KOPT-K1 (cell line): ENCODE results near the gene PFKP.

ENCODE experiments used
- H3K27ac ChIP-seq: fragments of 200-600 bp; sonication (generic); 2 replicates; pipeline ENCODE4 v1.5.1; 2016; ENCODE audit warnings: antibody characterized with exemption, mild to moderate bottlenecking, low read depth, low read length; ENCODE audit not compliant: poor library complexity, severe bottlenecking
- H3K36me3 ChIP-seq: fragments of 200-600 bp; sonication (generic); 2 replicates; pipeline ENCODE4 v1.5.1; 2017; ENCODE audit warnings: antibody characterized with exemption, mild to moderate bottlenecking, low read length, moderate library complexity; ENCODE audit not compliant: insufficient read depth
- H3K9me3 ChIP-seq: fragments of 200-600 bp; sonication (generic); 2 replicates; pipeline ENCODE4 v1.5.1; 2017; ENCODE audit warnings: antibody characterized with exemption, low read length, mild to moderate bottlenecking; ENCODE audit not compliant: insufficient read depth, poor library complexity, severe bottlenecking

The PFKP gene

DNA sequence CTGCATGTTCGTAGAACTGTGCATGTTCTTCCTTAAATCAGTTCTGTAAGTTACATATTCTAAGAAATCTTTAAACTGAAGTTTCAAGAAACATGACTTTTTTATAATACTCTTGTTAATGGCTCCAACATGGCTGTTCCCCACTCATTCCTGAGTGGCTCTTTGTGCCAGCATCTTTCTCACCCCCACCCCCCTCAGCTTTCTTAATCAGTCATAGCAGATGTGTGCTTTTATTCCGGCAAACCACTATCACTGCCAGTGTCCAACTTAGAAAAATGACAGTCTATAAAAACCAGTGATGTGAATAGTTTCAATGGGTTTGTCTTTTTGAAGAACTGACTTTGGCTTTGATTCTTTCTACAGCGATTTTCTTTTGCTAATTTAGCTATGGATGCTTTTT is 67.7 kb downstream of the PFKP start:
- H3K36me3 ChIP-seq, result peaks cover 100% of the 10 kb centered on the region
- H3K9me3 ChIP-seq, result no peaks in the 10 kb centered on the region
- no peak overlapping the region for H3K27ac ChIP-seq

DNA sequence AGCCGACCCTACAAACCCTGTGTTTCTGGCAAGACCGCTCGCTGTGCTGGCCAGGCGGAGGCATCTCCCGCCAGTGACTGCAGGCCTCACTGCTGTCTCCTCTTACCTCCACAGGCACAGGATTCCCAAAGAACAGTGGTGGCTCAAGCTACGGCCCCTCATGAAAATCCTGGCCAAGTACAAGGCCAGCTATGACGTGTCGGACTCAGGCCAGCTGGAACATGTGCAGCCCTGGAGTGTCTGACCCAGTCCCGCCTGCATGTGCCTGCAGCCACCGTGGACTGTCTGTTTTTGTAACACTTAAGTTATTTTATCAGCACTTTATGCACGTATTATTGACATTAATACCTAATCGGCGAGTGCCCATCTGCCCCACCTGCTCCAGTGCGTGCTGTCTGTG is 69.0 kb downstream of the PFKP start:
- H3K36me3 ChIP-seq, result peaks cover 100% of the 10 kb centered on the region

GRCh38 chr10:3136763-3137611 is 69.6 kb downstream of the PFKP start:
- Histone ChIP-seq H3K9me3 (no peaks in the 10 kb centered on the region), H3K27ac (no peak overlapping the region), H3K36me3 (peaks cover 100% of the 10 kb centered on the region)

More for the DNA sequence above, 69.0 kb downstream of the PFKP start:
- Histone ChIP-seq H3K9me3 (no peaks in the 10 kb centered on the region), H3K27ac (no peak overlapping the region)

GRCh38 chr10:3137958-3138726 is 70.8 kb downstream of the PFKP start:
- Histone ChIP-seq H3K27ac (no peak overlapping the region), H3K9me3 (no peaks in the 10 kb centered on the region), H3K36me3 (peaks cover 100% of the 10 kb centered on the region)

DNA sequence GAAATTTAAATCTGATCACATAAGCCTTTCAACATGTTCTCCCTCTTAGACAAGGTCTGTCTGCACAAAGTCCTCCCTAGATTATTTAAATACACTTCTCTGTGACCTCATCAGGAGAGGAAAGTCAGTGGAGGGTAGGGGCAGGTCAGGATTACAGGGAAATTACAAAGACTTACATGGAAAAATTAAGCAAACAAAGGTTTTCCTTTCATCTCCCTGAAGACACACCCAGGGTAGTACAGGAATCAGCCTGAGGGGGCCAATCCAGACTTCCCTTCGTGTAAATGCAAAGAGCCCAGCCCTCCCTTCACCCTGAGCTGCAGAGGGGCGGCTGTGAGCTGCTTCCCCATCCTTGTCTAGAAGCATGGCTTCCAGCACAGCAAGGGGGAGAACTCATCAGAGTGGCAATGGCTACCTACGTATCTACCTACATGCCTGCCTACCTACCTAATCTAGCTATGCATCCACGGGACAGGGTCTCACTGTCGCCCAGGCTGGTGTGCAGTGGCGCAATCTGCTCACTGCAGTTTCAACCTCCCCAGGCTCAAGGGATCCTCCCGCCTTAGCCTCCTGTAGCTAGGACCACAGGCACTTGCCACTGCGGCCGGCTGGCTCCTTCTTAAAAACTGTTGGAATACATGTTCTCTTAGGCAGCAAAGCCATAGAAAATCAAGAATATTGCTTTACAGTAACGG is 72.0 kb downstream of the PFKP start:
- H3K36me3 ChIP-seq, result peaks cover 100% of the 10 kb centered on the region
- H3K9me3 ChIP-seq, result no peaks in the 10 kb centered on the region
- no peak overlapping the region for H3K27ac ChIP-seq

- Histone ChIP-seq H3K9me3 (no peaks in the 10 kb centered on the region), H3K27ac (no peak overlapping the region), H3K36me3 (peaks cover 100% of the 10 kb centered on the region)
Observed at GRCh38 chr10:3140280-3140679, 72.9 kb downstream of the PFKP start.

DNA sequence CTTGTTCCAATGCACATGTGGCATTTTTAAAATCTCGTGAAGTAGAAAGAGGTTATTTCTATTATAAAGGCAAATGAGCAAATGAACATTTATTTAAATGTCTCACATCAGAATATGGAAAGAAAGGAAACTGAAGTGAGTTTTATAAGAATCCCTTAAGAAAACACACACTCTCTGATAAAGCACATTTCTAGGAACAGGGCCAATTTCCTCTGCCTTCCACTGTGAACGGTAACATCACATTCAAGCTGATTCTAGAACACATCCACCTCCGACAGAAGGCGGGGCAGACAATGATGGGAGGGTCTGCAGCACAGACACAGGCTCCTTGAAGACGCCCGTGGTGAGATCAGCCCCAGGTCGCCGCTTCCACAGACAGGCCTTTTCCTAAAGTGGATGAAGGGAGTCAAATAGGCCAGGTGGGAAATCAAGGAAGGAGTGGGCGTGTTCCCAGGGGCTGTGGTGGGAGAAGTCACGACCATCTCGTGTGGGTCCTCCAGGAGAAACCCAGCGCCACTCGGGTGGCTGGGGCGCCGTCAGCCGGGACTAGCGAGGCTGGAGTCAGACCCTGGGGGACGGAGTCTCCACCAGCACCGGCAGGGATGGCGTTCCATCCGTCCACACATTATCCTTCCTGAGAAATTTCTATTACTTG is 74.1 kb downstream of the PFKP start:
- H3K36me3 ChIP-seq, result peaks cover 100% of the 10 kb centered on the region
- no peak overlapping the region for H3K27ac ChIP-seq
- no peaks in the 10 kb centered on the region for H3K9me3 ChIP-seq

DNA sequence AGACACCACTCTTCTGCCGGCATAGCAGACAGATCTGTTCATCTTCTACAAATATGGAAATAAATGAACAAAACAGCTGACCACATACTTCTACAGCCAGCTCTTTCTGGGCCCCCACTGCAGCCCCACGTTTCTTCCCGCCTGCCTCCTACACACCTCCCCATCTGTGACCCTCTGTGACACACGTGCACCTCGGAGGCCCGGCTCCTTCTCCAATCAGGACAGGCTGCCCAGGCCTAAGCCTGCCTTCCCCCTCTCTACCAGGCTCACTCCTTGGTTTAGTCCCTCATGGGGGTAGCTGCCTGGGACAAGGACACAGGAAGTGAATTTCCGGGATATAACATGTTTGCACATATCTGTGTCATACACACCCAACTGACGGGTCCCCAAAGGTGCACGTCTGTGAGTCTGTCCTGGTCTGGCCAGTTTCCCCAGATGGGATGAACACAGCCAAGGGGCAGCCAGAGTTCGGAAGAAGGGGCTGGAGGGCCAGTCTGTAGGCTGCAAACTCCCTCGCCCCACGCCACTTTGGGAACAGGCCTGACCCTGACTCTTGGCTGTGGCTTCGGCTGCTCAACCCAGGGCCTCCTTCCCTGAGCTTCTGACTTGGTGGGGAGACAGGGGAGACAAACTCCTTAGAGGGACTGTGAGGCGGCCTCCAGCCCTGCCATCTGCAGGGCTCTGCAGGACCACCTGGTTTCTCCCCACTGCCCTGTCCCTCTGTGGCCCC is 75.0 kb downstream of the PFKP start:
- Histone ChIP-seq H3K36me3 (peaks cover 100% of the 10 kb centered on the region), H3K27ac (no peak overlapping the region), H3K9me3 (no peaks in the 10 kb centered on the region)

- no peaks in the 10 kb centered on the region for H3K9me3 ChIP-seq
- H3K36me3 ChIP-seq, result peaks cover 100% of the 10 kb centered on the region
Observed at GRCh38 chr10:3143366-3143765, 76.0 kb downstream of the PFKP start.

DNA sequence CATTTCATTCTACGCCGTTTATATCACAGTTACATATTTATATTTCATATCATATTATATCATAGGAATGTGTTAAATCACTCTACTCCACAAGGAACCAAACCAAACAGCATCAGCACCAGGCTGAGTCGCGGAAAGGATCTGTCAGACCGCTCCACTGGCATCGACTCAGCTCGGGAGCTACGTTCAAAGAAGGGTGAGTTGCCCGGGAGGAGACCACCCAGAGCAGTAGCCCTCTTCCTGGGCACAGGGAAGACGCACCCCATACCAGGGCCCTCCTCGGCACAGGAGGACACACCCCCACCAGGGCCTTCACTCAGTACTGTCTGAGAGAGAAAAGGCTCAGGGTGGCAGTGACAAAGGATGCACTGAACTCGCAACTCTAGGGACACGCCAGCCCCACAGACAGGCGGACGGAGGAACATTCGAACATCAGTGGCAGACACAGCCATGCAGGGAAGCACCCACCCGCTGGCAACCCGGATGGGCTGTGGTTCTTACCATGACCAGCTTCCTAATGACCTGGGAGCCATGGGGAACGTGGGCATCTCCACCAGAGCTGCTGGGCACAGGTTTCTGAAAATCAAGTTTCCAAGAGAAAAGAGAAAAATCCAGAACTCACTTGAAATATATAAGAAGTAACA is 76.6 kb downstream of the PFKP start:
- Histone ChIP-seq H3K36me3 (peaks cover 100% of the 10 kb centered on the region), H3K27ac (no peak overlapping the region), H3K9me3 (no peaks in the 10 kb centered on the region)

More at GRCh38 chr10:3143366-3143765, 76.0 kb downstream of the PFKP start:
- H3K27ac ChIP-seq, result no peak overlapping the region

- peaks cover 100% of the 10 kb centered on the region for H3K36me3 ChIP-seq
- no peaks in the 10 kb centered on the region for H3K9me3 ChIP-seq
- no peak overlapping the region for H3K27ac ChIP-seq
Observed at GRCh38 chr10:3145366-3145765, 78.0 kb downstream of the PFKP start.

- H3K9me3 ChIP-seq, result no peaks in the 10 kb centered on the region
- H3K27ac ChIP-seq, result no peak overlapping the region
- peaks cover 100% of the 10 kb centered on the region for H3K36me3 ChIP-seq
Observed at GRCh38 chr10:3146289-3146688, 78.9 kb downstream of the PFKP start.

DNA sequence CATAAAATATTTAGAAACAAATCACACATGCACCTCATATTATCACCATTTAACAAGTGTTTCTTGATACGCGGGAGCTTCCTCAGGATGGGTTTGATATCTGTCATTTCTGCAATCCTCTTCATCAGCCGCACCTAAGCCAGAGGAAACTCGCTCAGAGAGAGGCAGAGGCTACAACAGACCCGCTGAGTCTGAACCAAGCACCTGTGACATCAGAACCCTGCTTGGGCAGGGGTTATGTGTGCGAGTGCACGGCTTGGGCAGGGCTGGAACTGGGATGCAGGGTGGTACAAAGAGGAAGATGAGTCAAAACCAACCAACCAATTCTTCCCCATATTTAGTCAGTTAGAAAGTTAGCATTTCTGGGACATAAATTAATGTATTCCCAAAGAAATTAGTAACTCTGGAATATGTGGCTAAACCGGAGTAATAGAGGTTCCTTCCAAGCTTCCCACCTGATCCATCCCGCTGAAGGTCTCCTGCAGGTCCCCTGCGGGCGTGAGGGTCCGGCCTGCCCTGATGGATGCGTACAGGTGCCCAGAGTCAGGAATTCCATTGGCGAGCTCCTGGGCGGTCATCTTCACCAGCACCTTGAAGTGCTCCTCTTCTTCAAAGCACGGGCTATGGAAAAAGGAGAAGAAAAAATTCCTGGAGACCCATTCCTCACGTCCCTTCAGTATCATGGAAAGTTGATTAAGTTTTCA is 79.9 kb downstream of the PFKP start:
- Histone ChIP-seq H3K27ac (no peak overlapping the region), H3K36me3 (peaks cover 100% of the 10 kb centered on the region), H3K9me3 (no peaks in the 10 kb centered on the region)
